Measurements from ENCODE around the gene NAT10. TPM values are rescaled to one million over a fixed set of nuclear protein-coding genes. Genes with fewer than 3 reads are reported as not detected.
"Not testable (repeated sequence)": the region's sequence is repeated elsewhere in the genome, so short reads cannot be mapped to it uniquely, and the experiment has no call there.

NAT10 gene
- total and polyA plus RNA-seq, 2 donors: 31.1 to 34.3 TPM

DNA sequence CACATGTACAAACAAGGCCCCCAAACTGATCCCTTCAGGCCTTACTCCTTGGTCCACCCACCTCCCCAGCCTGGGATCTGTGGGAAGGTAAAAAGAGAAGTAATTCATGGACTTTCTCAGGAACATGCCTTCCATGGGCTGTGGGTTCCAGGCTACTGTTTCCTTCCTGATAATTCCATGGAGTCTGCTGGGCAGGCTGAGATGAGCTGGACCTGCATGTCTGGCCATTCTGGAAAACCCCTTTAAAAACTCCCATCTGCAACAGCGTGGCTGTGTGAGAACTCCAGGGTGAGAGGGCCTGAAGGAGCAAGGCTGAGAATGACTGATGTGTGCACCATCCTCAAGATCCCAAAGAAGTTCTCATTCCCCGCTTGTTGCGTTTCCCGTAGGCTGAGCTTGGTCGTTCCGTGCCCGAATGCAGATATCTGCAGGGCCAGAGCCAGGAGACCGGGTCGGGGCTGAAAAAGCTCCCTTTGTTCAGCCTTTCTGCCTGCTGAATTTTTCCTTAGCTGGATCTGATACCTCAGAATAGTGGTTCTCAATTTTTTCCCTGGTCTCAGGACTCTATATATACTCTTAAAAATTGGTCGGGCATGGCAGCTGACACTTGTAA is 72.9 kb downstream of the NAT10 start:
- H3K27ac ChIP-seq (ENCODE audit: low read depth in 1 of 2, low read length in 1 of 2): no peak overlapping the region
- H3K4me1 ChIP-seq (ENCODE audit: control insufficient read depth in 2 of 2, insufficient read depth in 2 of 2, low read length in 2 of 2): peaks cover 3 to 18% of the 10 kb centered on the region in 2 donors
- DNase-seq (ENCODE audit: low read depth in 6 of 9, low spot score in 9 of 9): no peak
- H3K4me3 ChIP-seq (ENCODE audit: low read length in 2 of 2): no peak overlapping the region
- H3K9me3 ChIP-seq (ENCODE audit: control insufficient read depth in 2 of 2, insufficient read depth in 1 of 2, low read length in 1 of 2): peaks cover 0 to 7% of the 10 kb centered on the region in 2 donors
- 96% methylated on average over 10 of the region's 10 CpGs for WGBS
- H3K36me3 ChIP-seq (ENCODE audit: control insufficient read depth in 2 of 2, insufficient read depth in 2 of 2, low read length in 1 of 2): no peaks in the 10 kb centered on the region
- no peaks in the 10 kb centered on the region for H3K27me3 ChIP-seq (ENCODE audit: control insufficient read depth in 2 of 2, insufficient read depth in 1 of 2, low read length in 1 of 2)

DNA sequence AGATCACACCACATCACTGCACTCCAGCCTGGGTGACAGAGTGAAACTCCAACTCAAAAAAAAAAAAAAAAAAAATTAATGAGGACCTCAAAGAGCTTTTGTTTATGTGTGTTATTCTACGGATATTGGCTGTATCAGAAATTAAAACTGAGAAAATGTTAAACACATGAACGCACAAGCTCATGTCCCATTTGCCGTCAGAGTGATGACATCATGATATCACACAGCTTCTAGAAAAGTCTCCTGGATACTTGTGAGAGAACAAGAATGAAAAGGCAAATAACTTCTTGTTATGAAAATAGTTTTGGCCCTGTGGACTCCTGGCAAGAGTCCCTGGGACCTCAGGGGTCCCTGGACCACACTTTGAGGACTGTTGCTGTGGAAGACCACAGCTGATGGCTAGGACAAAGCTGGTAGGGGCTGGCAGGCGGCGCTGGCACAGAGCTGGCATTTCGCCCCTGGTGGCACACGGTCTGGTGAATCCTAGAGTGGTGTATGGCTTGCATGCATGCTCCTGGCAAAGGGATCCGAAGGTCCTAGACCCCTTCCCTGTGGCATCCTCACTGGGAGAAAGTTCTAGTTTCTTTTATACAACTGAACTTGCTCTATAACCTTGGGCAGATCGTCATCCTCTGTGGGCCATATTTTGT is 73.7 kb downstream of the NAT10 start:
- Histone ChIP-seq H3K4me3 (ENCODE audit: low read length in 2 of 2) (no peak overlapping the region), H3K36me3 (ENCODE audit: control insufficient read depth in 2 of 2, insufficient read depth in 2 of 2, low read length in 1 of 2) (no peaks in the 10 kb centered on the region), H3K4me1 (ENCODE audit: control insufficient read depth in 2 of 2, insufficient read depth in 2 of 2, low read length in 2 of 2) (peaks cover 3 to 14% of the 10 kb centered on the region in 2 donors), H3K27me3 (ENCODE audit: control insufficient read depth in 2 of 2, insufficient read depth in 1 of 2, low read length in 1 of 2) (no peaks in the 10 kb centered on the region), H3K9me3 (ENCODE audit: control insufficient read depth in 2 of 2, insufficient read depth in 1 of 2, low read length in 1 of 2) (peaks cover 0 to 7% of the 10 kb centered on the region in 2 donors), H3K27ac (ENCODE audit: low read depth in 1 of 2, low read length in 1 of 2) (no peak overlapping the region)
- WGBS: 96% methylated on average over 9 of the region's 9 CpGs
- DNase-seq (ENCODE audit: low read depth in 6 of 9, low spot score in 9 of 9): no peak

DNA sequence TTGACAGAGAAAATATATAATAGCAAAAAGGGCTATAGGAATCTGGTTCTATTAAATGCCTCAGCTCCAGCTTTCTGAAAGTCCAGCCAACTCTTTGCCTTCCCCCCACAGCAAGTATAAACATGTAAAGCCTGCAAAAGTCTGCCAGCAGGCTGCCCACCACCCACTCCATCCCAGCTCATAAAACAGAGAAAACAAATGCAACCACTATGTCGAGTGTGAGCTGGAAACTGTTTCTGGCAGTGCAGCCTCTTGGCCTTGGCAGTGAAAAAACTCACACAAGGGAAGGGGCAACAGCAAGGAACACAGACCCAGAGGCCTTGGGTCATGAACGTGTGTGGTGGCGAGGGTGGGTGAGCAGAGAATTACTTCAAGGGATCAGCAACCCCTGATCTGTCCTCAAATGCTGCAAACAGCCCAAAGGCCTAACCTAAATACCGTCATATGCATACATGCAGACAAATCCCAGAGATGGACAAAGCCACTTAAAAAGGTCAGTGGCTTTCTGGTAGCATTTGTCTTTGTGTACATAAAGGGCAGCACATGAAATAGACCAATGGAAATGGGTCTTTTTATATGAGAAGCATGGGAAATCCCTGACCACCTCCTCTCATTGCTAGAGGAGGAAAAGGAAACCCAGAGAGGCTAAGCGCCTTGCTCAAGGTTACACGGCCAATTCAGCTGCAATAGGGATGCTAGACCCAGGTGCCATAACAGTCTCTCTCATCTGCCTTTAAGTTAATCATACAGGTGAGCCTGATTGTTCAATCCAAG is 74.8 kb downstream of the NAT10 start:
- 90% methylated on average over 6 of the region's 6 CpGs for WGBS
- no peaks in the 10 kb centered on the region for H3K36me3 ChIP-seq (ENCODE audit: control insufficient read depth in 2 of 2, insufficient read depth in 2 of 2, low read length in 1 of 2)
- no peak overlapping the region for H3K4me3 ChIP-seq (ENCODE audit: low read length in 2 of 2)
- no peaks in the 10 kb centered on the region for H3K9me3 ChIP-seq (ENCODE audit: control insufficient read depth in 2 of 2, insufficient read depth in 1 of 2, low read length in 1 of 2)
- no peak for DNase-seq (ENCODE audit: low read depth in 6 of 9, low spot score in 9 of 9)
- no peak overlapping the region for H3K27ac ChIP-seq (ENCODE audit: low read depth in 1 of 2, low read length in 1 of 2)
- H3K27me3 ChIP-seq (ENCODE audit: control insufficient read depth in 2 of 2, insufficient read depth in 1 of 2, low read length in 1 of 2): no peaks in the 10 kb centered on the region
- peaks cover 0 to 13% of the 10 kb centered on the region in 2 donors for H3K4me1 ChIP-seq (ENCODE audit: control insufficient read depth in 2 of 2, insufficient read depth in 2 of 2, low read length in 2 of 2)

DNA sequence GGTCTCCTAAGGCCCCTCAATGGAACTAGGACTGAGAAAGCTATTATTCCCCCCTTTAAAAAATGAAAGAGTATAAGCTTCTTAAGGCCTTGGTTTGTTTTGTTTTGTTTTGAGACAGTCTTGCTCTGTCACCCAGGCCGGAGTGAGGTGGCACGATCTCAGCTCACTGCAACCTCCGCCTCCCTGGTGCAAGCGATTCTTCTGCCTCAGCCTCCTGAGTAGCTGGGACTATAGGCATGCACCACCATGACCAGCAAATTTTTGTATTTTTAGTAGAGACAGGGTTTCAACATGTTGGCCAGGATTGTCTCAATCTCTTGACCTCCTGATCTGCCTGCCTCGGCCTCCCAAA is 75.4 kb downstream of the NAT10 start:
- not testable (repeated sequence) for DNase-seq (ENCODE audit: low read depth in 6 of 9, low spot score in 9 of 9); H3K27me3 ChIP-seq (ENCODE audit: control insufficient read depth in 2 of 2, insufficient read depth in 1 of 2, low read length in 1 of 2); H3K9me3 ChIP-seq (ENCODE audit: control insufficient read depth in 2 of 2, insufficient read depth in 1 of 2, low read length in 1 of 2); H3K27ac ChIP-seq (ENCODE audit: low read depth in 1 of 2, low read length in 1 of 2); H3K4me3 ChIP-seq (ENCODE audit: low read length in 2 of 2); H3K36me3 ChIP-seq (ENCODE audit: control insufficient read depth in 2 of 2, insufficient read depth in 2 of 2, low read length in 1 of 2)
- peaks cover 0 to 15% of the 10 kb centered on the region in 2 donors for H3K4me1 ChIP-seq (ENCODE audit: control insufficient read depth in 2 of 2, insufficient read depth in 2 of 2, low read length in 2 of 2)
- WGBS: 85% methylated on average over 5 of the region's 5 CpGs

DNA sequence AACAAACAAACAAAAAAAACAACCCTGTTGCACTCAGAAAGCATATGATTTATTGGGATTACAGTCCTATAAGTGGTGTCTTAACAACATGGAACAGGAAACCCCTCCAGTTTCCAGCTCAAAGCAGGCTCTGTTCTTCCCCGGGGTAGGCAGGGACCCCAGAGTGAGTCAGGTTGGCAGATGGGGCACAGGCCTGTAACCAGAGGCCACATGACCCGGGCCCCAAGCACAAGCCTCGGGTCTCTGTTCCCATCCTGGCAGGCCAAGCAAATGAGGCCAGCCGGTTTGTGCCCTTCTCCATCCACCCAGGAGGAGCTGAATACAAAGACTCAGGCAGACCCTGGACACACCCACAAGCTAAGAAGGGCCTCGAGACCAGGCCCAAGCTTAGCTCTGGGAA is 75.8 kb downstream of the NAT10 start:
- Histone ChIP-seq H3K9me3 (ENCODE audit: control insufficient read depth in 2 of 2, insufficient read depth in 1 of 2, low read length in 1 of 2) (no peaks in the 10 kb centered on the region), H3K4me1 (ENCODE audit: control insufficient read depth in 2 of 2, insufficient read depth in 2 of 2, low read length in 2 of 2) (peaks cover 0 to 18% of the 10 kb centered on the region in 2 donors), H3K36me3 (ENCODE audit: control insufficient read depth in 2 of 2, insufficient read depth in 2 of 2, low read length in 1 of 2) (no peaks in the 10 kb centered on the region), H3K27ac (ENCODE audit: low read depth in 1 of 2, low read length in 1 of 2) (no peak overlapping the region), H3K27me3 (ENCODE audit: control insufficient read depth in 2 of 2, insufficient read depth in 1 of 2, low read length in 1 of 2) (no peaks in the 10 kb centered on the region), H3K4me3 (ENCODE audit: low read length in 2 of 2) (no peak overlapping the region)
- no peak for DNase-seq (ENCODE audit: low read depth in 6 of 9, low spot score in 9 of 9)
- 91% methylated on average over 5 of the region's 5 CpGs for WGBS

DNA sequence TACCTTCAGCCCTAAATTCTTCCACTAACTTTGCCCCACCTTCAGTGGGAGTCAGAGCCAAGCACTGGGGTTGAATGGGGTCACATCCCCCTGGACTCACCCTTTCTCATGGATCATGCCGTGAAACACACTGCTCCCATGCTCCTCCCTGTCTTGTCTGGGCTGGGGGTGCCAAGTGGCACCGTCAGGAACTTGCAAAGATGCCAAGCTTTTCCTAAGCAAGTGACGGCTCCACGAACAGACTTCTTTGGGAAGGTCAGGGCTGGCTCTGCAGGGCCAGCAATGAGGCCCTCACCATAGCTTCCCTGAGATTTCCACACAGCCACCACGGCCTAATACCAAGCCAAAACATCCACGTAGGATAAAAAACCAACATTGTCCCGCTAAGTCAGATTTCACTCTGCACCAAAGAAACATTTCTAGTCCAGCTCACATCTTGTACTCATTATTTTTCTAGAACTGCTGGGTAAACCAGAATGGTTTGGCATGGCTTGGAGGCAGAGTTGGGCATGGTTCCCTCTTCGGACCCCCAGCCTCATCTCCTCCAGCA is 76.5 kb downstream of the NAT10 start:
- 97% methylated on average over 8 of the region's 8 CpGs for WGBS

DNA sequence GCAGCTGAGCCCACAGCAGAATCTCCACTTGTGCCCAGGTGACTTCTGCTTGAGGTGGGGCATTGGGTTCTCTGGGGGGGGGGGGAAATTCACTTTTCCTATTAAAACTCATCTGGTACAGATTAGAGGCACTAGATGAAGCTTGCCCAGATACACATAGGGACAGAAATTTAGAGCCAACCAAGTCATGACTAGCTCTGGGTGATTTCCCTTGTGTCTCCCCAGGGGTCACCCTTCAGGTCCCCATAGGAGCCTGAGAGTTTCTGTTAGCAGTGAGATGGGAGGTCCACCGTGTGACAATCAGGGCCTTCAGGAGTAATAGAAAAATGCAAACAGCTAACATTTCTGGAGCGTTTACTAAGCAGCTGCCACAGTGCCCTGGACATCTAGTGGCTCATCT is 77.0 kb downstream of the NAT10 start:
- Histone ChIP-seq H3K4me3 (ENCODE audit: low read length in 2 of 2) (no peak overlapping the region), H3K4me1 (ENCODE audit: control insufficient read depth in 2 of 2, insufficient read depth in 2 of 2, low read length in 2 of 2) (peaks cover 0 to 20% of the 10 kb centered on the region in 2 donors), H3K27me3 (ENCODE audit: control insufficient read depth in 2 of 2, insufficient read depth in 1 of 2, low read length in 1 of 2) (no peaks in the 10 kb centered on the region), H3K36me3 (ENCODE audit: control insufficient read depth in 2 of 2, insufficient read depth in 2 of 2, low read length in 1 of 2) (no peaks in the 10 kb centered on the region), H3K27ac (ENCODE audit: low read depth in 1 of 2, low read length in 1 of 2) (no peak overlapping the region), H3K9me3 (ENCODE audit: control insufficient read depth in 2 of 2, insufficient read depth in 1 of 2, low read length in 1 of 2) (no peaks in the 10 kb centered on the region)
- WGBS: 98% methylated on average over 2 of the region's 2 CpGs
- DNase-seq (ENCODE audit: low read depth in 6 of 9, low spot score in 9 of 9): no peak

More for the DNA sequence above, 76.5 kb downstream of the NAT10 start:
- Histone ChIP-seq H3K9me3 (ENCODE audit: control insufficient read depth in 2 of 2, insufficient read depth in 1 of 2, low read length in 1 of 2) (no peaks in the 10 kb centered on the region), H3K4me3 (ENCODE audit: low read length in 2 of 2) (no peak overlapping the region), H3K27ac (ENCODE audit: low read depth in 1 of 2, low read length in 1 of 2) (no peak overlapping the region), H3K4me1 (ENCODE audit: control insufficient read depth in 2 of 2, insufficient read depth in 2 of 2, low read length in 2 of 2) (peaks cover 0 to 20% of the 10 kb centered on the region in 2 donors), H3K27me3 (ENCODE audit: control insufficient read depth in 2 of 2, insufficient read depth in 1 of 2, low read length in 1 of 2) (no peaks in the 10 kb centered on the region), H3K36me3 (ENCODE audit: control insufficient read depth in 2 of 2, insufficient read depth in 2 of 2, low read length in 1 of 2) (no peaks in the 10 kb centered on the region)
- DNase-seq (ENCODE audit: low read depth in 6 of 9, low spot score in 9 of 9): no peak

DNA sequence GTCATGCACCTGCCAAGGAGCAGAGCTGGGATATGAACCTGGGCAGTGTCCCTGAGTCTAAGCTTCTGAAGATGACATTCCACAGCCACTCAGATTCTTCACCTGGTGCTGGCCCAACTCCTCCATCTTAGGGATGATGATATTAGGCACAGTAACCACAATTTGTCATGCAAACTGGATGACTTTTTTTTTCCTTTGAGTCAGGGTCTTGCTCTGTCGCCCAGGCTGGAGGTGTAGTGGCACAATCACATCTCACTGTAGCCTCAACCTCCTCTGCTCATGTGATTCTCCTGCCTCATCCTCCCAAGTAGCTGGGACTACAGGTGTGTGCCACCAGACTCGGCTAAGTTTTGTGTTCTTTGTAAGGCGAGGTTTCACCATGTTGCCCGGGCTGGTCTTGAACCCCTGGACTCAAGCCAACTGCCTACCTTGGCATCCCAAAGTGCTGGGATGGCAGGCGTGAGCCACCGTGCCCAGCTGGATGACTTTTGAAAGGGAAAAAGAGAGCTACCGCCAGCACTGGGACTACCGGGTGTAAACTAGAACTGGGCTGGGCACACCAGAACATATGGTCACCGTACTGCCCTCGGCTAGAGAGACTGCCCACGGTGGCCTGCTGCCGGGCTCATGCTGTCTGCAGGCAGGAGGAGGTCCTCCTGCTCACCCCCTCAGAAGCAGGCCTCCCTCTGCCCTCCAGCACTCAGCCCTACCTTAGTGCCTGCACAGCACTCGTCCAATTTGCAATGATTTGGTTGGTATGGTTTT is 77.7 kb downstream of the NAT10 start:
- Histone ChIP-seq H3K9me3 (ENCODE audit: control insufficient read depth in 2 of 2, insufficient read depth in 1 of 2, low read length in 1 of 2) (no peaks in the 10 kb centered on the region), H3K27ac (ENCODE audit: low read depth in 1 of 2, low read length in 1 of 2) (no peak overlapping the region), H3K4me1 (ENCODE audit: control insufficient read depth in 2 of 2, insufficient read depth in 2 of 2, low read length in 2 of 2) (peaks cover 0 to 24% of the 10 kb centered on the region in 2 donors), H3K36me3 (ENCODE audit: control insufficient read depth in 2 of 2, insufficient read depth in 2 of 2, low read length in 1 of 2) (no peaks in the 10 kb centered on the region), H3K27me3 (ENCODE audit: control insufficient read depth in 2 of 2, insufficient read depth in 1 of 2, low read length in 1 of 2) (no peaks in the 10 kb centered on the region), H3K4me3 (ENCODE audit: low read length in 2 of 2) (no peak overlapping the region)
- WGBS: 97% methylated on average over 13 of the region's 13 CpGs
- no peak for DNase-seq (ENCODE audit: low read depth in 6 of 9, low spot score in 9 of 9)

Measured in thymus (tissue), 11 donors.